ENCODE measurements around the gene GAL3ST2.

DNA sequence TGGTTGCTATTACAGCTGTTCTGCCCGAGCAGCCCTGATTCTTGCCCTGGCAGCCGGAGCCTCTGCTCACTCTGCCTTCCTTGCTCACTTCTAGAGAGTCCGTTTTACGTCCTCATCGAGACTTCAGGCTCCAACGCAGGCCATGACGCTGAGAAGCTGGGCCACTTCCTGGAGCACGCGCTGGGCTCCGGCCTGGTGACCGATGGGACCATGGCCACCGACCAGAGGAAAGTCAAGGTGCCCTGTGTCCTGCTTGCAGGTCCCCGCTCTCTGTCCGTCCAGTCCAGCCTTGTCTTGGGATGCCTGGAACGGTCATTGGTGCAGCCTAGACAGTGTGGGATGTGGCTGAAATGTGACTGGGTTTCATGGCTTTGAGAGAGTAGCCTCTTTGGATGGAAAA lies 25.5 kb upstream of the GAL3ST2 start:
- TF ChIP-seq, protein P1, sequence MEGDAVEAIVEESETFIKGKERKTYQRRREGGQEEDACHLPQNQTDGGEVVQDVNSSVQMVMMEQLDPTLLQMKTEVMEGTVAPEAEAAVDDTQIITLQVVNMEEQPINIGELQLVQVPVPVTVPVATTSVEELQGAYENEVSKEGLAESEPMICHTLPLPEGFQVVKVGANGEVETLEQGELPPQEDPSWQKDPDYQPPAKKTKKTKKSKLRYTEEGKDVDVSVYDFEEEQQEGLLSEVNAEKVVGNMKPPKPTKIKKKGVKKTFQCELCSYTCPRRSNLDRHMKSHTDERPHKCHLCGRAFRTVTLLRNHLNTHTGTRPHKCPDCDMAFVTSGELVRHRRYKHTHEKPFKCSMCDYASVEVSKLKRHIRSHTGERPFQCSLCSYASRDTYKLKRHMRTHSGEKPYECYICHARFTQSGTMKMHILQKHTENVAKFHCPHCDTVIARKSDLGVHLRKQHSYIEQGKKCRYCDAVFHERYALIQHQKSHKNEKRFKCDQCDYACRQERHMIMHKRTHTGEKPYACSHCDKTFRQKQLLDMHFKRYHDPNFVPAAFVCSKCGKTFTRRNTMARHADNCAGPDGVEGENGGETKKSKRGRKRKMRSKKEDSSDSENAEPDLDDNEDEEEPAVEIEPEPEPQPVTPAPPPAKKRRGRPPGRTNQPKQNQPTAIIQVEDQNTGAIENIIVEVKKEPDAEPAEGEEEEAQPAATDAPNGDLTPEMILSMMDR (IDR thresholded peaks at IDR 0.05; ENCODE audit: borderline replicate concordance, extremely low read depth, low read length, poor library complexity, severe bottlenecking): no peak
- no peak for TF ChIP-seq EZH2 (IDR thresholded peaks at IDR 0.05; ENCODE audit: borderline replicate concordance, low read depth, low read length, severe bottlenecking)
